GM18511 (cell line): Measurements from ENCODE around the gene RIC8A.

Experiments used
- ATAC-seq: cut with Tn5 transposase; IDR thresholded peaks from one replicate; pipeline ENCODE4 v1.9.1; 2021; ENCODE audit warnings: mild to moderate bottlenecking, moderate library complexity; ENCODE audit not compliant: unreplicated experiment

Gene RIC8A

GRCh38 chr11:240315-240714, 32.8 kb downstream of the RIC8A start:
- ATAC-seq = no peak

GRCh38 chr11:241634-242033, 34.1 kb downstream of the RIC8A start:
- ATAC-seq = no peak

GRCh38 chr11:244376-244775, 36.9 kb downstream of the RIC8A start:
- no peak for ATAC-seq

GRCh38 chr11:249062-249461, 41.6 kb downstream of the RIC8A start:
- no peak for ATAC-seq

DNA sequence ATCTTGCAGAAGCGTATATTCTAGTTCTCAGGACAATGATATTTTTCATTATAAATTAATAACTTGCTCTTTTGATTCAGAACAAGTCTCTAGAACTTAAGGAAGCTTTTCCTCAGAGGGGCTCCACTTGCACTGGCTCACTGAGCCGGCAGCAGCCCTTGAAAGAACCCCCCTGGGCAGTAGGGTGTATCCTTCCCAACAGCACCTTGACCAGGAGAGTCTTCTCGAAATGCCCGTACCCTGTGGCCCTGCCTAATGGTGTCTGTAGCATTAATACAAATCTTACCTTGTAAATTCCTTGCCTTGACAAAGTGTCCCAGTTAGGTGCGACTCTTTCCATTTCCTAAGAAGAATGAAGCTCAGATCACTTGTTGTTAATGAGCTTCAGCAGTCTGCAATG, 42.8 kb downstream of the RIC8A start:
- ATAC-seq = no peak

- no peak for ATAC-seq
These were observed 43.3 kb downstream of the RIC8A start for GRCh38 chr11:250740-251299.

GRCh38 chr11:251550-251949, 44.0 kb downstream of the RIC8A start:
- no peak for ATAC-seq

- ATAC-seq = no peak
These were observed 45.2 kb downstream of the RIC8A start for GRCh38 chr11:252666-253065.

DNA sequence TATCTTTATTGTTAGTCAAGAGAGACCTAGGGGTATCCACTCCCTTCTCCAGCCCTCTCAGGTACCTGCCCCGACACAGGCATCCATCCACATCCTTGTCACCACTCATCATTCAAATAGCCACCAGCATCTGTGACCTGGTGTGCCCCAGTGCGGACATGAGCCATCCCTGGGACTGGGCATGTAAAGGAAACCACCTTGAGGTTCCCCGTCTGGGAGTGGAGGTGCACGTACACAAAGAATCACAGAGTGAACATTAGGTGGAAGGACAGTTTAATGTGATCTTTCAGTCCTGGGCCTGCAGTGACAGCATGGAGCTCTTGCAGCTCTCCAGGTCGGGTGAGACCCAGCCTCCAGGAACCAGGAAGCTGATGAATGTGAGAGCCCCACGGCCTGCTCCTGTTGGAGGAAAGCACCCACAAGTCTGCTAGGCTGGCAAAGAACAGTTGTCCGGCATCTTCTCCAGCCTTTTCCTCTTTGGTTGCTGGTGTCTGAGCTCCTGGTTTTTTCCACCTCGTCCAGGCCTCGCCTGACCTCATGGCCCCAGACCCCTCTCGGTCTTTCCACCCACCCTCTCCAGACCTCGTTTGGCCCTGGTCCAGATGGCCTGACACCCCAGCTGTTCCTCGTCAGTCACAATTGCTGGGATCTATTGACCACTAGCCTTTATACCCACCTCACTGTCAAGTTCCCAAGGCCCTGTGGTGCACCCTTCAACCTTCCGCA, 45.8 kb downstream of the RIC8A start:
- no peak for ATAC-seq

- ATAC-seq = no peak
These were observed 46.4 kb downstream of the RIC8A start for GRCh38 chr11:253886-254270.

DNA sequence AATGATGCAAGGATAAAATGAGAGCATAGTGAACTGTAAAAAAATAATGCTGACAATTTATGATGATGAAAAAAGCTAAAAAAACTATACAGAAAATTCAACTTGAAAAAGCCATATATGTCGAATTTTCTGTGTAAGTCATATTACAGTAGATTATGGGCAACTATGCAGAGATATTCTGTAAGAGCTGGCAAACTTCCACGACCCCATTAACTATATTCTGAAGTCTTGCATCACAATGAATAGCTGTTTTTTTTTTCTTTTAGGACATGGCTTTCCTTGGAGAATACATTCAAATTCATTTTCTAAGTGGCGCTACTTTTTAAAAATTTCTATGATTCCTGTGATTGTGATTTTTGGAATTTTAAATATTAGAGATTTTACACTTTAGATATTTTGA, 47.7 kb downstream of the RIC8A start:
- ATAC-seq = no peak

GRCh38 chr11:255816-256215, 48.3 kb downstream of the RIC8A start:
- ATAC-seq = no peak

DNA sequence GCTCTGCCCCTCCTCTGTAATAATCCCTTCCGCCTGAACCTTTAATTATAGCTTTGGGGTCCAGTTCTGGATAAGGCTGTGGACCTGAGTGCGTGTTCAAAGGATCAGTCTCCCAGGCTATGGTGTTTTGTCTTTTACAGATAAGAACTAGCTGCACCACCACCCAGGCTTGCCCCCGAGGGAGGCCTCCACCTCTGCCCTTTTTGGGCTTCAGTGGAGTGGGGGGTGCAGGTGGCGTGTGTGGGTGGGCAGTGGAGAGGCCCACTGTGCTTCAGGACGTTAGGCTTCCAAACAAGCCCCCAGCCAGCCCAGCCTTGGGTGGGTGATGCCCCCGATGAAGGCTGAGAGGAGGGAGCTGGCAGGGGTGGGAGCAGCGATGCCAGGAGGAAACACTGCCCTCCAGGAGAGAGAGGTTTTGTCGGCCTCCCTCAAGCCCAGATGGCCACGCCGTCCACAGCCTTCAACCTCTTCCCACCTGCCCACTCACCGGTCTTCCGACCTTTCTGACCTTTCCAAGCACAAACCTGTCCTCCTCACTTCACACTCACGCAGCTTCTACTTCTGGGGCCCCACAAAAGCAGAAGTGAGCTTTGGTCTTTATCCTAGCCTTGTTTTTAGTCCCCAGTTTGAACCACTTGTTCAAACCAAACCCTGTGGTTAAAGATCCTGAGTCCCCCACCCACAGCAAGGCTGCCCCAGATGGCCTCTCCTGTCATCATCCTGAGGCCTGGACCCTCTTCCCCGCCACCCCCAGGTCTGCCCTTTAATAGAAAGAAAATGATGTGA, 49.6 kb downstream of the RIC8A start:
- no peak for ATAC-seq

- no peak for ATAC-seq
These were observed 50.4 kb downstream of the RIC8A start for GRCh38 chr11:257766-258493.

GRCh38 chr11:259413-259812, 51.9 kb downstream of the RIC8A start:
- ATAC-seq = no peak

DNA sequence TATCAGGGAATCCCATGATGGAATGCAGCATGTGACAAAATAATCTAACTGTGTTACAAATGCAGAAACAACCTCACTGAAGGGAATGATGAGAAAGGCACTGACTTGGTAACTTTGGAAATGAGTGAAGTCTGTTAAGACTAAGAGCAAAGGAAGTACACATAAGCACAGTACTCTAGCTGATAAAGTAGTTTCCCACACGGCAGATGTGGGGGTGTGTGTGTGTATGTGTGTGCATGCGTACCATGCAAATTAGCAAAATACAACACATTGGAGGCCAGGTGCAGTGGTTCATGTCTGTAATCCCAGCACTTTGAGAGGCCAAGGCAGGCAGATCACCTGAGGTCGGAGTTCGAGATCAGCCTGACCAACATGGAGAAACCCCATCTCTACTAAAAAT, 54.1 kb downstream of the RIC8A start:
- ATAC-seq = no peak
